HG03045 (cell line): ENCODE measurements around the gene PDK2.

ENCODE experiments used
- ATAC-seq: cut with Tn5 transposase; IDR thresholded peaks from one replicate; pipeline ENCODE4 v1.9.1; 2021; ENCODE audit warnings: mild to moderate bottlenecking, moderate library complexity; ENCODE audit not compliant: unreplicated experiment

Gene PDK2

GRCh38 chr17:50115756-50116155 lies 20.6 kb downstream of the PDK2 start:
- no peak for ATAC-seq

- ATAC-seq, result no peak
Observed at GRCh38 chr17:50117202-50118051, 22.3 kb downstream of the PDK2 start.

- ATAC-seq, result no peak
Observed at GRCh38 chr17:50118076-50118827, 23.1 kb downstream of the PDK2 start.

- ATAC-seq, result no peak
Observed at GRCh38 chr17:50118828-50119218, 23.7 kb downstream of the PDK2 start.

GRCh38 chr17:50120475-50121253 lies 25.5 kb downstream of the PDK2 start:
- no peak for ATAC-seq

GRCh38 chr17:50122945-50123344 lies 27.8 kb downstream of the PDK2 start:
- no peak for ATAC-seq

GRCh38 chr17:50123649-50124349 lies 28.6 kb downstream of the PDK2 start:
- no peak for ATAC-seq

GRCh38 chr17:50125420-50125997 lies 30.4 kb downstream of the PDK2 start:
- ATAC-seq, result no peak

- ATAC-seq, result no peak
Observed at GRCh38 chr17:50127697-50128361, 32.7 kb downstream of the PDK2 start.

- no peak for ATAC-seq
Observed at GRCh38 chr17:50128441-50129352, 33.5 kb downstream of the PDK2 start.

GRCh38 chr17:50129353-50129727 lies 34.2 kb downstream of the PDK2 start:
- no peak for ATAC-seq

GRCh38 chr17:50129728-50130558 lies 34.8 kb downstream of the PDK2 start, which contains the start of gene SAMD14:
Gene SAMD14, minus strand, starts transcription at chr17:50130160. Its CDS starts 5,201 bp downstream, at chr17:50124959.
- ATAC-seq, result no peak

GRCh38 chr17:50130559-50131305 lies 35.6 kb downstream of the PDK2 start:
- ATAC-seq, result no peak

- no peak for ATAC-seq
Observed at GRCh38 chr17:50132104-50132794, 37.1 kb downstream of the PDK2 start.

GRCh38 chr17:50133028-50133768 lies 38.0 kb downstream of the PDK2 start:
- no peak for ATAC-seq

- ATAC-seq, result no peak
Observed at GRCh38 chr17:50133769-50134099, 38.6 kb downstream of the PDK2 start.
